Right ventricle myocardium inferior (tissue), 1 donor: ENCODE measurements around the gene TMPRSS9. TPM values are rescaled to one million over a fixed set of nuclear protein-coding genes. Genes with fewer than 3 reads are reported as not detected.
"Not testable (repeated sequence)": the region's sequence is repeated elsewhere in the genome, so short reads cannot be mapped to it uniquely, and the experiment has no call there.

Source experiments
- ATAC-seq: fragments of 200-7000 bp; cut with Tn5 transposase; one replicate; pipeline ENCODE4 v1.9.1; 2020; ENCODE audit warnings: mild to moderate bottlenecking, moderate library complexity
- DNase-seq: peaks from one replicate; pipeline ENCODE4 v3.0.0; 2021; ENCODE audit errors: missing footprints
- intact Hi-C: fragments of 100-400 bp; cut with DNase I; formaldehyde crosslinking; loops from one replicate; pipeline ENCODE4 v1.11.0; 2022
- total RNA-seq: library from RNA; stranded (reverse); fragmentation: NEBNext Ultra II Directional; extraction: Animal tissue kit (Norgen Biotek cat#: 25700); gene quantifications from one replicate; pipeline ENCODE4 v1.2.1, GENCODE V29; 2021
- donor health status: DM: no; HTN: yes; CAD: no; lungs with severe emphysema.

TMPRSS9 gene
- total RNA-seq, 1 donor from 2014 or later = not detected

DNA sequence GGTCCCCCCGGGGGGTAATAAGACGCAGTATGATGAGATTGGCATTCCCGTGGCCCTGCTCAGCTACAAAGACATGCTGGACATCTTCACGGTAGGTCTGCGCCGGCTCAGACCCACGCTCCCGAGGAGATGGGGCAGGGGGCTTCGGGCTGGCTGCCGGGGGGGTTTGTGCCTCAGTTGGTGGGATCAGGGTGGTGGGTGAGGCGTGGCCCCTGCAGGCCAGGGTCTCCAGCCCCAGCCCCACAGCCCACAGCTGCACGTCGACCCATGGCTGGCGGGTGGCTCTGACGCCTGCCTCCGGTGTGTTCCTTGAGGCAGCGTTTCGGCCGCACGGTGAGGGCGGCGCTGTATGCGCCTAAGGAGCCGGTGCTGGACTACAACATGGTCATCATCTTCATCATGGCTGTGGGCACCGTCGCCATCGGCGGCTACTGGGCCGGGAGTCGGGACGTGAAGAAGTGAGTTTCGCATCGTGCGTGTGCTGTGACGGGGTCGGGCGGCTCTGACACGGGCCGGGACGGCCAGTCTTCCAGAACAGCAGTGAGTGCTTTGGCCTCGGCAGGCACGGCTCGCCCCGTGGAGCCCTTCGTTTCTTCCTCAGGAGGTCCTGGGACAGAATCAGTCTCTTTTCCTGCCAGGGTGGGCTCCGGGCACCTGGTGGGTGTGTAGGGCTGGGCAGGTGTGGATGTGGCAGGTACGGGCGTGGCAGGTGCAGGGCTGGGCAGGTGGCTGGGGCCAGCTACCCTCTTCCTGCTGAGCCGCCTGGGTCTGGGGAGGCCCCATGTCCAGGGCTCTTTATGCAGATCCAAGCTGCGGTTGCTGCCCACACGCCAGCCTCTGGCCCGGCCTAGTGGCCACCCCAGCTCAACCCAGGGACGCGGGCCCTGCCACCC is 21.1 kb upstream of the TMPRSS9 start:
- ATAC-seq (no peak), DNase-seq (peak; percentile 47)
- intact Hi-C loops = no loop called here

DNA sequence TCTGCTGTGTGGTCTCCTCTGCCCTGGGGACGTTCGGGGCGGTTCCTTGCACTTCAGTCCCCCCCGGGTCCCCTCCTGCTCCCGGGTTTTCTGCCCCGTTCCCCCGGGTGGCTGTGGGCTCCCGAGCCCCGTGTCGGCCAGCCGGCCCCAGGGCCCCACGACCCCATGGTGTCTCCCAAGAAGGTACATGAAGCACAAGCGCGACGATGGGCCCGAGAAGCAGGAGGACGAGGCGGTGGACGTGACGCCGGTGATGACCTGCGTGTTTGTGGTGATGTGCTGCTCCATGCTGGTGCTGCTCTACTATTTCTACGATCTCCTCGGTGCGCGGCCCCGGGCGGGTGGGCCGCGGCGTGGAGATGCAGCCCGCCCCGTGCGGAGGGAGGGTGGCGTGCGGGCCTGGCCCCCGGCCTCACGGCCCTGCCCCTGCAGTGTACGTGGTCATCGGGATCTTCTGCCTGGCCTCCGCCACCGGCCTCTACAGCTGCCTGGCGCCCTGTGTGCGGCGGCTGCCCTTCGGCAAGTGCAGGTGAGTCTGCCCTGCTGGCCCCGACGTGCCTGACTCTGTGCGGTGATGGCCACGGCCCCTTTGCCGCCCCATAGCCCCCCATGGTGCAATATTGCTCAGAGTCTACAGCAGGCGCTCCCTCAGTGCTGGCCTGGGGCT is 20.3 kb upstream of the TMPRSS9 start:
- intact Hi-C loops = no loop called here
- DNase-seq (peak; percentile 51), ATAC-seq (no peak)

GRCh38 chr19:2340496-2341243 is 19.4 kb upstream of the TMPRSS9 start:
- intact Hi-C loops = no loop called here
- ATAC-seq = no peak
- DNase-seq = peak; percentile 27

DNA sequence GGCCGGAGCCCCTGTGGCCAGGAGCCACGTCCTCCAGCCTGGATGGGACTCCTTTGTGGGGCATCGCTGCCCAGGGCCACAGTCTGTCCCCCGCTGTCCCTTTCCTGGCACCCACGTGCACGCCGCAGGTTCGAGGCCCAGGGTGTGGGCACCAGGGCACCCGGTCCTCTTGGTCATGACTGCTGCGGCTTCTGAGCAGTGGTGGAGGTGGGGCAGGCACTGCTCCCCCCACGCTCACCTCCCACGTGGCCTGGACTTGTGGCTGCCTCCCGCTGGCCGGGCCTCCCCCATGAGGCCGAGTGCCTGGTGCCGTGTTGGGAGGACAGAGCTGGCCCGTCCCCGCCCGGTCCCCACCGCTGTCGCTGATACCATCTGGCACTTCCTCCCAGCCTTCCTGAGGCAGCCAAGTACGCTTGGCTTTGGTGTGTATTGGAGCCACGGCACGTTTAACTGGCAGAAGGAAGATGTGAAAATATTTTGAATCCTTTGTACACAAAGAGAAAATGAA is 18.8 kb upstream of the TMPRSS9 start:
- ATAC-seq (no peak), DNase-seq (peak; percentile 40)
- intact Hi-C loops = no loop called here

DNA sequence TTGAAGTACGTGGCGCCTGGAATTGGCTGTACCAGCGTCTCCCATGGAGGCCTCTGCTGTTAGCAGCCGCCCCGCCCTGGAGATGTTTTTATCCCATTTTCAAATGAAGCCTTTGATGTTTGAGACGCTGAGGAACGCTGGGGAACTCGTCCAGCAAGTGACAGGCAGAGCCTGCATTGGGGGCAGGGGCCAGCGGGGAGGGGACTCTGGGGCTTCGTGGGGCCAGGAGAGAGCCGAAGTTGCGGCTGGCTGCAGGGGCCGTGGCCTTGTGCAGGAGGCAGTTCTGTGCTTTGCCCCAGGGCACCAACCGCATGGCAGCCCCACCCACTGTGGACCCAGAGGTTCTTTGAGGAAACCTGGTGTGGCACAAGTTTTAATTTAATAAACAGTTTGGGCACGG is 18.1 kb upstream of the TMPRSS9 start:
- DNase-seq (peak; percentile 16), ATAC-seq (no peak)
- intact Hi-C loops = no loop called here

GRCh38 chr19:2342656-2343288 is 17.3 kb upstream of the TMPRSS9 start:
- intact Hi-C loops = no loop called here
- no peak for DNase-seq
- no peak for ATAC-seq

GRCh38 chr19:2343289-2343982 is 16.6 kb upstream of the TMPRSS9 start:
- DNase-seq (peak; percentile 45), ATAC-seq (peak; percentile 30)
- intact Hi-C loops = no loop called here

DNA sequence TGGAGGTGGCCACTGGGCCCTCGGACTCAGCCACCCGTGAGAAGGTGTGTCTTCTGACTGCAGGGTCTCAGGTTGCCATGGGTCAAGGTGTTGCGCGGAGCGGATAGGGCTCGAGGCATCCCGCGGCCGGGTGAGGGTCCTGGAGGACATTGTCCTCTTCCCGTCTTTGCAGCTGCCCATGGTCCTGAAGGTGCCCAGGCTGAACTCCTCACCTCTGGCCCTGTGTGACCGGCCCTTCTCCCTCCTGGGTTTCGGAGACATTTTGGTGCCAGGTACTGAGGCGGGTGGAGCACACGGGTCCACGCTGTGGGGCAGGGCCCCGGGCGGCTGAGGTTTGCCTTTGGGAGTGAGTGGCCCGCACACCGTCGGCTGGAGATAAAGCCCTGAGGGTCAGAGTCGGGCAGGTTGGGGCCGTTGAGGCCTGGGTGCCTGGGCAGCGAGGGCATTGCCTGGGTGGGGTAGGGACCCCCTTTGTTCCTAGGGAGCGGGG is 15.6 kb upstream of the TMPRSS9 start:
- no peak for ATAC-seq
- intact Hi-C loops = no loop called here

GRCh38 chr19:2345076-2345475 is 15.0 kb upstream of the TMPRSS9 start:
- intact Hi-C loops = no loop called here
- DNase-seq (no peak), ATAC-seq (no peak)

More for the DNA sequence above, 15.6 kb upstream of the TMPRSS9 start:
- peak; percentile 52 for DNase-seq

DNA sequence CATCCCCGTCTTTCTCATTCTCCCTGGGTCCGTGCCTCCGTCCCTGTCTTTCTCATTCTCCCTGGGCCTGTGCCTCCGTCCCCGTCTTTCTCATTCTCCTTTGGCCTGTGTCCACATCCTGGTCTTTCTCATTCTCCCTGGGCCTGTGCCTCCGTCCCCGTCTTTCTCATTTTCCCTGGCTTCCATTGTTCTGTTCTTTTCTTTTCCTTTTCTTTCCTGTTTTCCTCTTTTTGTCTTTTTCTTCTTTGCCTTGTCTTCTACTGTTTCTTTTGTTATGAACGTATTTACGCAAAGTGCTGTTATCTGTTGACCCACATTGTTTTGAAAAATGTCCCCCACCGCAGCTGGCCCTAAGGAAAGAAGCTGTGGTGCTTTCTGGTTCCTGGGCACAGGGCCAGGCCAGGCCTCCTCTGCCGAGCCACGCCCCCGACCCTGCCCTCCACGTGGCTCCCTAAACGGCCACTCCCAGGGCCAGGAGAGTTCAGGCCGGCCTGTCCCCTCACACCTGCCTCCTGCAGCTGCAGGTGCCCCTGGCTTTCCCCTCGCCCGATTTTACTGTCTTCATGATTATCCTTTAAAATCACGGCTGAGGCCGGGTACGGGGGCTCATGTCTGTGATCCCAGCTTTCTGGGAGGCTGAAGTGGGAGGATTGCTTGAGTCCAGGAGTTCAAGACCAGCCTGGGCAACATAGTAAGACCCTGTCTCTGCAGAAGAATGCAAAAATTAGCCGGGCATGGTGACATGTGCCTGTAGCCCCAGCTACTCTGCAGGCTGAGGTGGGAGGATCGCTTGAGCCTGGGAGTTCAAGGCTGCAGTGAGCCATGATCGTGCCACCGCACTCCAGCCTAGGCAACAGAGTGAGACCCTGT is 14.0 kb upstream of the TMPRSS9 start:
- ATAC-seq (peak; percentile 48), DNase-seq (peak; percentile 72)
- intact Hi-C loops = no loop called here

DNA sequence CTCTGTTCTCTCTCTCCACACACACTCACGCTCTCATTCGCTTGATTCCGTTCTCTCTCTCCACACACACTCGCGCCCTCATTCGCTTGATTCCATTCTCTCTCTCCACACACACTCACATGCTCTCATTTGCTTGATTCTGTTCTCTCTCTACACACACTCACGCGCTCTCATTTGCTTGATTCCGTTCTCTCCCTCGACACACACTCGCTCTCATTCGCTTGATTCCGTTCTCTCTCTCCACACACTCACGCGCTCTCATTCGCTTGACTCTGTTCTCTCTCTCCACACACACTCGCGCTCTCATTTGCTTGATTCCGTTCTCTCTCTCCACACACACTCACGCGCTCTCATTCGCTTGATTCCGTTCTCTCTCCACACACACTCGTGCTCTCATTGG is 10.2 kb upstream of the TMPRSS9 start:
- ATAC-seq, intact Hi-C loops, DNase-seq: not testable (repeated sequence)

DNA sequence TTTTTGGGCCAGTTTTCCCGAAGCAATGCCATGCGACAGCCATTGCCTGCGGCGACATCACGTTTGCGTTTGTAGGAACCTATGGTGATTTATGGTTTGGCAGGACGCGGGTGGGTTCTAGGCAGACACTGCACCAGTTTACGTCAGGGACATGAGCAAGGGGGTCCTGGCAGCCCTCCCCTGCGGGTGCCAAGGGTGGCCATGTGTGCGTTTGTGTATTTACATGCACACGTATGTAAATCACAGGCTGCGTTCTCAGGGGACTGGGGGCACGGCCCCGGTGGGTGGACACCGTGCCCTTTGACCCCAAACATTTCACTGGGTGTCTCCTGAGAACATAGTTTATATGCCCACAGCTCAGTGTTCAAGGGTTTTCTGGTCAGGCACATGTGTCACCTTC is 9.4 kb upstream of the TMPRSS9 start:
- DNase-seq (no peak), ATAC-seq (no peak)
- intact Hi-C loops = no loop called here

GRCh38 chr19:2351591-2351990 is 8.5 kb upstream of the TMPRSS9 start:
- intact Hi-C loops = no loop called here
- ATAC-seq (no peak), DNase-seq (no peak)

DNA sequence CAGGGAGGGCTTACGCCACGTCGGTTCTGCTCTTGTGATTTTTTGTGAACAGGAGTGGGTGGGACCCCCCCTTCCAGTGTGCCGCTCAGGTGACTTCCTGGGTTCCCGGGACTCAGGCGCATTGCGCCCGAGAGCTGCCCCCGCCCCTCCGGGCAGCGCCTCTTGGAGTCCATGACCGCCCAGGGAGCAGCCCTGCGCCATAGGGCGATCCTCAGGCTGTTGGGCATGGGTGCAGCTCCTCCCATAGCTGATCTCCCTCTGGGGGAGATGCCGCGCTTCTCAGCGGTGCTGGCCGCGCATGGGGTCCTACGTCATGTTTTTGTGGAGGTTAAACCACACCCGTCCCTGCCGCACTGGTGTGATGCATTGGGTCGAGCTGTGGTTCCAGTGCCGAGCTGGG is 7.9 kb upstream of the TMPRSS9 start:
- ATAC-seq (no peak), DNase-seq (no peak)
- intact Hi-C loops = no loop called here

DNA sequence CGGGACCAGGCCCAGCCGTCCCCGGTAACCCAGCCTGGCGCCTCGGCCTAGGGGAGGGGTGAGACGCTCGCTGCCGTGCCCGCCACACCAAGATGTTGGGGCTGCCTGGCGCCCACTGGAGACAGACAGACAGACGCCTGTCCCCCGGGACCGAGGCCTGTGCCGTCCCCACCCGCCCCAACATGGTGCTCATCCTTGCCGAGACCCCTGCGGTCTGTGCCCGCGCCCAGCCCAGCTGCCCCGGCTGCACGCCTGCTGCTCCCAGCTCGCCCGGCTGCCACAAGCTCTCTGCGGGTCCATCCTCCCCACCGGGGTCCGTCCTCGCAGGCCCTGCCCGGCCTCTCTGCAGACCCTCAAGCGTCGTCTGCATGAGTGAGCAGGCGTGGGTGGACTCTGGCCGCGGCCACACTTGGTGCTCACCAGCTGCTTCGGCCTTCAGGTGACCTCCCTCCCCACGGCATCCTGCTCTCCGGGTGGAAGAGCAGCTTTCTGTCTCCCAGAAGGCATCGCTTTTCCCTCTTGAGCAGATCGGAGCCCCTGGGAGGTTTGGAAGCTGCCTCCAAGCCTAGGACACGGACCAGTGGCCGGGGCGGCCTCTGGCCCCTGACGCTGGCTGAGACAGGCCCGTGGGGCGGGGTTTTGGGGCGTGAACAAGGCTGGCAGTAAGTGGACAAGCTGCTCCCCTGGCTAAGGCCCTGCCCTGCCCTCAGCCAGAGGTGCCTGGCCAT is 6.7 kb upstream of the TMPRSS9 start:
- DNase-seq (no peak), ATAC-seq (no peak)
- intact Hi-C loops = no loop called here

DNA sequence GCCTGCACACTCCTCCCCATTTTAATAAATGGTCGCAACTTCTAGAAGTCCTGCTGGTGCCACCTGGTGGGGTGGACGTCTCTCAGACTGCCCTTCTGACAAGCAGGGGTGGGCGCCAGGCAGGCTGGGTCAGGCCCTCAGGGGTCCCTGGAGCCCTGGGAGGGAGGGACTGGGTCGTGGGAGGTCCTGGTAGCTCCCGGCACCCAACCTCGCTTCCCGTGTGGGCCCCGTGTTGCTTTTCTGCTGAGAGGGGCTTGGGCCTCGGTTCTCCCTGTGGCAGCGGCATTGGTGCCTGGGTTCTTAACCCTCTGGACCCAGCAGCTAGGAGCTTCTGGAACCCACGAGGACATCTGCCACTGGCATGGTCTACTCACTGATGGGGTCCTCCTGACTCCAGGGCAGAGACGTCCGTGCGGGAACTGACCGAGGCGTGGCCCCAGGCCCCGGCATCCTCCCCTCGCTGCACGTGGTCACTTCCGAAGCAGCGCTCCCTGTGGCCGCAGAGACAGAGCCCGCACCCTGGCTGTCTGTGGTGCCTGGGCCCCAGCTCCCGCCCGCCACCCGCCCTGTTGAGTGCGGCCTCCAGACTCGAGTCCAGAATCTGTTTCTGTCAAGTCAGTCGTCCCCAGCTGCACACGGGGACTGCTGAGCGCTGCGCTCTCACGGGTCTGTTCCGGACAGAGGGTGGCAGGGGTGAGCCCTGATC is 6.0 kb upstream of the TMPRSS9 start:
- ATAC-seq (no peak), DNase-seq (no peak)
- intact Hi-C loops = no loop called here
